Tibial nerve (tissue), 4 donors: ENCODE results near the gene HAGH.

Source experiments
- EP300 ChIP-seq, 2 donors: sonication (generic); formaldehyde crosslinking; IDR thresholded peaks; one replicate each; pipeline ENCODE4 v1.6.1; 2017; ENCODE audit warnings: antibody characterized with exemption in 2 of 2, mild to moderate bottlenecking in 1 of 2
- POLR2A ChIP-seq, 2 donors: fragments of 450-650 bp; IDR thresholded peaks; one replicate each; pipeline ENCODE4 v1.6.1; 2017; ENCODE audit warnings: antibody characterized with exemption in 2 of 2, mild to moderate bottlenecking in 2 of 2, moderate library complexity in 2 of 2
- TF ChIP-seq, protein P1 (sequence below), 5 experiments: fragments of 200-600 bp in 3 of 5; fragments of 450-650 bp in 2 of 5; sonication (generic) in 3 of 5; IDR thresholded peaks; one replicate each; pipeline ENCODE4 v1.5.1; 2016 to 2019; ENCODE audit warnings: antibody characterized with exemption in 5 of 5, mild to moderate bottlenecking in 3 of 5, moderate library complexity in 2 of 5

GRCh38 chr16:1771188-1771863 is 55.3 kb downstream of the HAGH start, which contains the start of gene NME3:
- TF ChIP-seq, protein P1, sequence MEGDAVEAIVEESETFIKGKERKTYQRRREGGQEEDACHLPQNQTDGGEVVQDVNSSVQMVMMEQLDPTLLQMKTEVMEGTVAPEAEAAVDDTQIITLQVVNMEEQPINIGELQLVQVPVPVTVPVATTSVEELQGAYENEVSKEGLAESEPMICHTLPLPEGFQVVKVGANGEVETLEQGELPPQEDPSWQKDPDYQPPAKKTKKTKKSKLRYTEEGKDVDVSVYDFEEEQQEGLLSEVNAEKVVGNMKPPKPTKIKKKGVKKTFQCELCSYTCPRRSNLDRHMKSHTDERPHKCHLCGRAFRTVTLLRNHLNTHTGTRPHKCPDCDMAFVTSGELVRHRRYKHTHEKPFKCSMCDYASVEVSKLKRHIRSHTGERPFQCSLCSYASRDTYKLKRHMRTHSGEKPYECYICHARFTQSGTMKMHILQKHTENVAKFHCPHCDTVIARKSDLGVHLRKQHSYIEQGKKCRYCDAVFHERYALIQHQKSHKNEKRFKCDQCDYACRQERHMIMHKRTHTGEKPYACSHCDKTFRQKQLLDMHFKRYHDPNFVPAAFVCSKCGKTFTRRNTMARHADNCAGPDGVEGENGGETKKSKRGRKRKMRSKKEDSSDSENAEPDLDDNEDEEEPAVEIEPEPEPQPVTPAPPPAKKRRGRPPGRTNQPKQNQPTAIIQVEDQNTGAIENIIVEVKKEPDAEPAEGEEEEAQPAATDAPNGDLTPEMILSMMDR (IDR thresholded peaks at IDR 0.05) = no peak
- TF ChIP-seq EP300 (IDR thresholded peaks at IDR 0.05) (no peak), POLR2A (IDR thresholded peaks at IDR 0.05) (no peak)
